GM21576 (cell line): ENCODE data around the gene PIK3R5.

ENCODE experiments used
- ATAC-seq: cut with Tn5 transposase; IDR thresholded peaks from one replicate; pipeline ENCODE4 v1.9.1; 2021; ENCODE audit warnings: mild to moderate bottlenecking, moderate library complexity; ENCODE audit not compliant: unreplicated experiment

Gene PIK3R5

DNA sequence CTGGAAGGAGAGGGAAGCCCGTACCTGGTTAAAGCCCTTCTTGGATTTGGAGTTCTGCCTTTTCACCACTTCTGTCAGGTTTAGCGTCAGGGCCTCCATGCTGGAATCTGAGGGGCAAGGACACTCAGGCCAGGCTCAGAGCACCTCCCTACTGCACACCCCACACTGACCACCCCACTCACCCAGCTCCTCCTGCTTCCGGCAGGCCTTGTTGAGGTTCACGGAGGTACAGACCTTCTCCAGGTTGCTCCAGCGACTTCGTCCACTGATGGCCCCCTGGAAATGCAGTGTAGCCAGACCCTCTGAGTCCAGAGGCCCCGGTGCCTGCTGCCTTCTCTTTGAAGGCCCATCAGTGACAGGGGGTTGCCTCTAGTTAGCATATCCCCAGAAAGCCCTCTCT is 83.9 kb downstream of the PIK3R5 start:
- ATAC-seq, result no peak

DNA sequence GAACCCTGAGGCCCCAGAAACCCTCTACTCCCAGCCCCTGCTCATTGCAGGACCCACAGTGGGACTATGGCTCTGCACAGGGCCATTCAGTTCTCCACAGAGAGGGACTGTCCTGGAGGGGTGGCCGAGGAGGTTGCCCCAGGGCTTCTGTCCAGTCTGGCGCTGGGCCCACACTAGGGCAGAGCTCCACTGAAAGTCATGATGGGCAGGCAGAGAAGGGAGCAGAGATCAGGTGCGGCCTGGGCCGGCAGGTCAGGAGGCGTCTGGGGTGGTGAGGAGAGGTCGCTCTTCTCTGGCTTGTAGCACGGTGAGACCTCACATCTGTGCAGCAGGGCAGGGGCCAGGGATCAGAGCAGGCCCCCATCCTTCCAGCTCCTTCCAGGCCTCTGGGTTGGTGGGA is 85.0 kb downstream of the PIK3R5 start:
- ATAC-seq, result no peak

DNA sequence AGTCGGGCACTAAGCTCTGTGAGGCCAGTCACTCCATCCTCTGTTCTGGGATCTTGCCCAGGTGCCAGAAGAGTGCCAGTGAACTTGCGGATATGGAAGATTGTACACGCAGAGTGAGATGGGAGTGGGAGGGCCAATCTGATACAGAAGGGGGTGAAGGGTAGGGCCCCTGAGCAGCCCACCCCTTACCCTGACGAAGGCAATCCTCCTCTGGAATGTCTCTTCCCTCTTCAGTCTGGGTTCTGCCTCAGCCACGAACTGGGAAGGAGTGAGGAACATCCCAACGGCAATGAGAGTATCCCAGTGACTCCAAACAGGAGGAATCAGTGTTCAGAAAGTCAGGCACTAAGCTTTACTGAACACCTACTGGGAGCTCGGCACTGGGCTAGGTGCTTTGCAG is 86.1 kb downstream of the PIK3R5 start:
- ATAC-seq, result no peak

DNA sequence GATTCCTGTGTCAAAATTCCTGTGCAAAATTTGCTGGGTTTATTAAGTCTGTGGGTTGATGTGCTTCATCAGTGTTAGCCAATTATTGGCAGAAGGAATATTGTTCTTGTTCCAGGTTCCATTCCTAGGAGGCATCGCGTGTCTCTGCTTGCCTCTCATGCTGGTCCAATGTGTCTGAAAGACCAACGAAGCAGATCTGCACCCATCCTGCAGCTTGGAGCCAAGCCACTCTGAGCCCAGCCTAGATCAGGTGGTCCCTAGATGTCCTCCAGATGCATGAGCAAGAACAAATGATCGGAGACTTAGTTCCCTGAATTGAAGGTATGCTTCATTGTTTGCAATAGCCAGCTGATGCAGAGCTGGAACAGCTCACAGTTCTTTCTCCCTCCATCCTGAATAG is 87.5 kb downstream of the PIK3R5 start:
- ATAC-seq, result no peak

DNA sequence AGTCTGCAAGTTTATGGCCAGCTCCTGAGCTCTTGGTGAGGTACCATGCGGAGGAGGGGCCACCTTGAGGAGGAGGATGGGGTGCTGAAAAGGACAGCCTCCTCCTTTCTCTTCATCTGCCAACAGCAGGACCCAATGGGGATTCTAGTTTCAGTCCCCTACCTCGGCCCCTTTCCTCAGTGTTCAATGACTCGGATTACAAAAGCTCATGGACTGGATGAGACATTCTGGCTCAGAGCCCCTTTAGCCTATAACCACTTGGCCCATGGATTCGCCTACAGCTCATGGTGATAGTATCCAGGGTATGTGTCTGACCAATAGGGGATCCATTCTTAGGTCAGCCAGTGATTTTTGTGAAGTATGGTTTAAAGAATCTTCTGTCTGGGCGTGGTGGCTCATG is 89.5 kb downstream of the PIK3R5 start:
- ATAC-seq, result no peak

GRCh38 chr17:8875436-8875835 is 90.1 kb downstream of the PIK3R5 start:
- ATAC-seq, result no peak

DNA sequence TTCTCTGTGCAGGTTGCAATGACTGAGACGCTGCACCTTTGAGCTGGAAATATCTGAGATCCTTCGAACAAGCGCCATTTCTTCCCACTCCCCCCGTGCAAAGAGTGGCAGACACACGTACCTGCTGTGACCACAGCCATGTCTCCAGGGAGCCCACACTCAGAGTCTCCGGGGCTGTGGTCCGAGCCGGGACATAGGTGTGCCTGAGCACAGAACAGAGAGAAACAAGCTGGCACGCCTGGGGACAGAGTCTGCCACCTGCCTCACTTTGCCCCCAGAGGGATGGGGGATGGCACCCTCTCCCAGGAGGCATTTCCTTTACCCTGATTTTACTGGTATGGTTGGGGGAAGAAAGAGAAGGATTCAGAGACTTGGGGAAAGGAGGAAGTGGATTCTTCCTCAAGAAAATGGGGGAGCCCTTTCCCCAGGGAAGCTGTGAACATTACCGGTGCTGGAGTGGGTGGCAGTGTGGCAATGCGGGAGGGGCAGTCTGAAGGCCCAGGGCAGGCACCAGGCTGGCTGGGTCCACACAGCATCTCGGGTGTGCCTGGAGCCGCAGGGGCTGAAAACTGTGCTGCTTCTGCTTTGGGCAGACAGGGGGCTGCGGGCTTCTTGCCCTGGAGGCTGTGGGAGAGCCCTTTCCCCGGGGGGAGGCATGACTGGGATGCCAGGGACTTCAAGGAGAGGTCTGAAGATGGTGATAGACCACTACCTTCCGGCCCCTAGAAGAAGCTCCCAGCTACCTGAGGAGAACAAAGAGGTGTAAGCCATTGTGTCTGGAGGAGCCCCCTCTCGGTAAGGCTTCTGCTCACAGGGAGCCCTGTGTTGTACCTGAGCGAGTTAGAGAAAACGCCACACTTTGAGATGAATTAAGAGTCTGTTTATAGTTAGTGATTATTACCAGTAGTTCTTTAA is 91.4 kb downstream of the PIK3R5 start:
- no peak for ATAC-seq

GRCh38 chr17:8872705-8873435 is 92.6 kb downstream of the PIK3R5 start:
- ATAC-seq, result no peak

DNA sequence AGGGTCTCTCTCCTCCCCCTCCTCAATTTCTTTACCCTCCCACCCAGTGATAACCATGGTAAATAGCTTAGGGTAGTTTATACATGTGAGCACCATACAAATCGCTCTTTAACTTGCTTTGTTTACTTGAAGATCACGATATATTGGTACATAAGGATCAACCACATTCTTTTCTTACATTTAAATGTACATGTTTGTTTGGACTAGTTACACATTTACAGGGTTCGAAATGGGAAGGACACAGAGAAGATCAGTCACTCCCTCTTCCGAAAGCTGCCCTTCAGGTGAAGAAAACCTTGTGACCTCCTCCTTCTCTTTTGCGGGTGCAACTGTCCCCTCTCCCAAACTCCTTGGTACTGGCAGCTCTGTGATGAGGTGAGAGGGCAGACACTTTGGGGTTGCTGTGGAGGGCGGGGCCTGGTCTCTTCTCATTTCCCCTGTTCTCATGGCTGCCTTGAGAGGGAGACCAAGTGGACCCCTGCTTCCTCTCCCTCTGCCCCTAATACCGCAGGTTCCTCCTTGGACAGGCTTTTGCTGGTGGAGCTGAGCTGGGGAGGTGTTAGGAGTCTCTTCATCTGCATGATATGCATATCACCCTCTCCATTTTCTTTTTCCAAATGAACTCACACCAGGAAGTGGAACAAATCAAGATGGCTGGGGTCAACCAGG is 93.3 kb downstream of the PIK3R5 start:
- no peak for ATAC-seq

GRCh38 chr17:8871081-8871581 is 94.4 kb downstream of the PIK3R5 start:
- ATAC-seq, result no peak

- no peak for ATAC-seq
Observed at GRCh38 chr17:8870406-8871040, 95.0 kb downstream of the PIK3R5 start.

DNA sequence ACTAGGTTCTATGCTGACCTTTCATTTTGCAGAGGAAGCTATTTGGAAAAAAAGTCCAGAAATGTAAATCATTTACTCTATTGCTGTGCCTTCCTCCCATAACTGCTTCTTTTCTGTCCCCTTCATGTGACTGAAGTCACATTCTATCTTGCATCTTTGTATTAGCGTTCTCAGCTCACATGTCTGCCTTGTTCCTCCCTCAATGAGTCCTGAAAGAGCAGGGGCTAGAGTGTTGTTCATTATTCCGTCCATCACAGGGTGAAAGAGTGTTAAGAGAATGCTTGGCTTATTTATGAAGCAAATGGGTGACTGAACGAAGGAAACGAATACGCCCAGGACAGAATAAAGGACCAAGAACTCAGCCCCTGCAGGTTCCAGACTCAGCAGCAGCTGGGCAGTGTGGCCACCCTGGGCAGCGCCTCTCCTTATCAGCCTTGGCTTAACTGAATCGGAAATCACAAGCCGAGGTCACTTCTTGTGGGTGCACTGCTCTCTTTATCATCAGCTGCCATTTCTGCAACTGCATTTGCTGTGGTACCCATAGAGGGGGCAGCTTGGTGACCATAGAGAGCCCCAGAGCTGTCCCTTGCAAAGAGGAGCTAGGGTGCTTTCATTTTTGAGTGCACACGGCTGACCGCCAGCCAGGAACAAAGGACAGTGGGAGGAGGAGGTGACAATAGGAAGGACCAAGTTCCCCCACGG is 96.2 kb downstream of the PIK3R5 start:
- no peak for ATAC-seq

DNA sequence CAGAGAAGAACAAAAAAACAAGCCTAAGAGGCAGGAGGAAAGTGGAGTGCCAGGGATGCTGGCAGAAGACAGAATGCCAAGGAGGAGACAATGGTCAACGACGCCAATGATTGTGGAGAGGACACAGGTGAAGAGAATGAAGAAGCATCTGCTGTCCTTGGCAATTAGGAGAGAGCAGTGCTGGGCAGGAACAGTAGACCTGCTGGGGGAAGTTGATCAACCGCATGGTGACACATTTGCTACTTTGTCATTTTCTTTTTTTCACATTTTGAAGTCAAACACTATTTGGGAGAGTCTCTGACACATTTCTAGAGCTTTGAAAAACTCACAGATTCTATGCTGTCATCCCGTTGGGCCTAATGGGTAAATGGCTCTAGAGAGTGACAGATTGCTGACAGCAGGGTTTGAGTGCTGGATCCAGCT is 97.0 kb downstream of the PIK3R5 start:
- no peak for ATAC-seq

- no peak for ATAC-seq
Observed at GRCh38 chr17:8868092-8868491, 97.4 kb downstream of the PIK3R5 start.

DNA sequence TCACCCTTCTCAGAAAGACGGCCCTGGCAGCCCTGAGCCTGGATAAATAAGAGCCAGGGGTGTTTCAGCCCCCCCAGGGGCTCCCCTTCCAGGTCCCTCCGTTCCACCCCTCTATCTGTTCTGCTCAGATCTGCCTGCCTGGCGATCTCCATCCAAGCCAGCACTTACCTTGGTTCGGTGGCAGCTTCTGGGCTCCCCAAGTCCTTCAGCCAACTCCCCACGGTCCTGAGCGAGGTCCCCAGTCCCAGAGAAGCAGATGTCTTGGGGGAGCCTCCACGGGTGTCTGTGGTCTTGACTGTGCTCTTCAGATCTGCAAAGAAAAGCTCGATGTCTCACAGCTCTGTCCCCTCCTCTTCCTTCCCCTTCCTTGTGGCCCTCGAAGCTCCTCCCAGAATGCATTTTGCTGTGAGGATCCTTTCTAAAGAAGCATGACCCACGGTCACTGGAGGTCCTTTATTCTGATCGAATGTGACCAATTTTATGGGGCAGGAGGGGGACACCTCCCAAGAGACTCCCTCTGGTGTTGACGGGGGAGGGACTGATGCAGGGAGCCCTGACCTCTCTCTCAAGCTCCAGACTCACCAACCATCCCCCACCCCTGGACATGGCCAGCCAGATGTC is 98.0 kb downstream of the PIK3R5 start, which contains the start of gene PIK3R6:
Gene PIK3R6, minus strand, starts transcription at position 314 of the 621 bp plus-strand sequence. CDS start 17,880 bp downstream, outside the sequence.
- ATAC-seq, result no peak

- ATAC-seq, result no peak
Observed at GRCh38 chr17:8865811-8866210, 99.7 kb downstream of the PIK3R5 start.

DNA sequence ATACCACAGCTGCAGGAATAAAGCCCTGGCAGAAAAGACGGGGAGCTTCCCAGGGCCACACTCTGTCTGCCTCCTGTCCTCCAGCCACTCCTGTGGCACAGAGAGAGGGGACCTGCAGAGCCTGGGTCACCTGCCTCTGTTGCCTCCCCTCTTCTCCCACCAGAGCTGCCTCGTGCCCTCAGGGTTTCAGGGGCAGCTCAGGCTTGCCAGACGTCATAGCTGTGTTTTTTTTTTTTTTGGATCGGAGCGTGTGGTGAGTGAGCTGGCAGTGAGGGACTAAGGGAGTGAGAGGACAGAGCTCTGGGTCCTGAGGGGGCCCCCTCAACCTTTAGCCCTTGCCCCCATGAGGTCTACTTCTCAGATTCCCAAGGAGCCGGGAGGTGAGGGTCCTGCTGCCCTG is 100.1 kb downstream of the PIK3R5 start:
- no peak for ATAC-seq

- no peak for ATAC-seq
Observed at GRCh38 chr17:8862213-8863056, 103.1 kb downstream of the PIK3R5 start.
